NOMO-1 (cell line): ENCODE results near the gene JAKMIP1.
"Not testable (repeated sequence)": the region's sequence is repeated elsewhere in the genome, so short reads cannot be mapped to it uniquely, and the experiment has no call there.

Source experiments
- DNase-seq, 2 experiments: peaks; one replicate each; lab custom pipeline; 2025; ENCODE audit not compliant: unreplicated experiment in 2 of 2; lab: John Stamatoyannopoulos, UW

The JAKMIP1 gene

GRCh38 chr4:6150046-6150735, 50.2 kb downstream of the JAKMIP1 start:
- DNase-seq = no peak

GRCh38 chr4:6148506-6149205, 51.7 kb downstream of the JAKMIP1 start:
- DNase-seq = no peak

GRCh38 chr4:6147441-6147840, 52.9 kb downstream of the JAKMIP1 start:
- DNase-seq = no peak

- no peak for DNase-seq
These were observed 56.7 kb downstream of the JAKMIP1 start for GRCh38 chr4:6143603-6144181.

GRCh38 chr4:6142935-6143602, 57.3 kb downstream of the JAKMIP1 start:
- no peak for DNase-seq

- no peak for DNase-seq
These were observed 57.8 kb downstream of the JAKMIP1 start for GRCh38 chr4:6142511-6142910.

GRCh38 chr4:6141554-6141953, 58.8 kb downstream of the JAKMIP1 start:
- no peak for DNase-seq

- DNase-seq = not testable (repeated sequence)
These were observed 59.3 kb downstream of the JAKMIP1 start for GRCh38 chr4:6141021-6141420.

GRCh38 chr4:6137747-6138135, 62.6 kb downstream of the JAKMIP1 start:
- DNase-seq = no peak

GRCh38 chr4:6137027-6137746, 63.2 kb downstream of the JAKMIP1 start:
- no peak for DNase-seq

- DNase-seq = no peak
These were observed 65.6 kb downstream of the JAKMIP1 start for GRCh38 chr4:6134612-6135220.

- no peak for DNase-seq
These were observed 67.6 kb downstream of the JAKMIP1 start for GRCh38 chr4:6132716-6133115.

- DNase-seq = no peak
These were observed 72.0 kb downstream of the JAKMIP1 start for GRCh38 chr4:6128221-6128850.

- DNase-seq = no peak
These were observed 73.2 kb downstream of the JAKMIP1 start for GRCh38 chr4:6126971-6127745.

GRCh38 chr4:6125103-6125651, 75.2 kb downstream of the JAKMIP1 start:
- DNase-seq = no peak

GRCh38 chr4:6124386-6125102, 75.8 kb downstream of the JAKMIP1 start:
- DNase-seq = no peak

GRCh38 chr4:6123976-6124375, 76.4 kb downstream of the JAKMIP1 start:
- DNase-seq = no peak

GRCh38 chr4:6123541-6123940, 76.8 kb downstream of the JAKMIP1 start:
- DNase-seq = no peak
